Karpas-422 (cell line): ENCODE measurements around the gene USP11. TPM values are rescaled to one million over a fixed set of nuclear protein-coding genes. Genes with fewer than 3 reads are reported as not detected.
A peak's percentile ranks its signal among the peaks of the same experiment; 100 is the strongest.
"Not testable (repeated sequence)": the region's sequence is repeated elsewhere in the genome, so short reads cannot be mapped to it uniquely, and the experiment has no call there.

ENCODE experiments used
- DNase-seq: peaks from one replicate; pipeline ENCODE4 v3.0.0-alpha.2; 2015
- H2AFZ ChIP-seq: fragments of 200-600 bp; sonication (generic); 2 replicates; pipeline ENCODE4 v1.6.1; 2014; ENCODE audit warnings: antibody characterized with exemption, low read length, mixed read lengths
- H3K27ac ChIP-seq: fragments of 200-600 bp; sonication (generic); 2 replicates; pipeline ENCODE4 v1.5.1; 2014; ENCODE audit warnings: mild to moderate bottlenecking, low read length, moderate library complexity
- H3K27me3 ChIP-seq: fragments of 200-600 bp; sonication (generic); 2 replicates; pipeline ENCODE4 v1.6.1; 2014; ENCODE audit warnings: low read length, mixed read lengths
- H3K36me3 ChIP-seq: fragments of 200-600 bp; sonication (generic); 2 replicates; pipeline ENCODE4 v1.6.1; 2014; ENCODE audit warnings: low read length, mixed read lengths; ENCODE audit not compliant: insufficient read depth
- H3K4me1 ChIP-seq: fragments of 200-600 bp; sonication (generic); 2 replicates; pipeline ENCODE4 v1.6.1; 2014; ENCODE audit warnings: mild to moderate bottlenecking, low read length, mixed read lengths
- H3K4me2 ChIP-seq: fragments of 200-600 bp; sonication (generic); 2 replicates; pipeline ENCODE4 v1.6.1; 2014; ENCODE audit warnings: low read length, low read depth, mild to moderate bottlenecking; ENCODE audit not compliant: poor library complexity, severe bottlenecking
- H3K4me3 ChIP-seq: fragments of 200-600 bp; sonication (generic); 2 replicates; pipeline ENCODE4 v1.5.1; 2014; ENCODE audit warnings: mild to moderate bottlenecking, antibody characterized with exemption, low read length, mixed read lengths
- H3K79me2 ChIP-seq: fragments of 200-600 bp; sonication (generic); 2 replicates; pipeline ENCODE4 v1.6.1; 2014; ENCODE audit warnings: mild to moderate bottlenecking, low read length, mixed read lengths
- H3K9ac ChIP-seq: fragments of 200-600 bp; sonication (generic); 2 replicates; pipeline ENCODE4 v1.6.0; 2014; ENCODE audit warnings: low read length
- H3K9me2 ChIP-seq: fragments of 200-600 bp; sonication (generic), shearing (Covaris generic); replicated peaks from 2 replicates; pipeline ENCODE4 v1.6.0; 2014; ENCODE audit warnings: mild to moderate bottlenecking, low read length, moderate library complexity; ENCODE audit not compliant: insufficient read depth
- H3K9me3 ChIP-seq: fragments of 300-700, 200-600 bp; sonication (generic); 2 replicates; pipeline ENCODE4 v1.6.1; 2014; ENCODE audit warnings: low read length, mixed read lengths
- H4K20me1 ChIP-seq: fragments of 200-600 bp; sonication (generic); 2 replicates; pipeline ENCODE4 v1.6.1; 2014; ENCODE audit warnings: mild to moderate bottlenecking, antibody characterized with exemption, low read length, low read depth; ENCODE audit not compliant: insufficient read depth
- small RNA-seq: library from RNA; depleted of rRNA; stranded (forward); fragments of <200 nt; gene quantifications from one replicate; pipeline ENCODE3, GENCODE V24; 2014
- total RNA-seq: library from RNA; depleted of rRNA; stranded (reverse); fragments of >200 nt; shearing (Covaris generic); gene quantifications from 2 replicates; pipeline ENCODE4 v1.2.3, GENCODE V29; 2014; ENCODE audit warnings: low replicate concordance; rRNA removed

USP11 gene
- total RNA-seq, 1 experiment from 2014 or later, result 30.9 TPM

GRCh38 chrX:47284616-47285015, 51.8 kb downstream of the USP11 start:
- not testable (repeated sequence) for H3K36me3 ChIP-seq, H4K20me1 ChIP-seq, H3K9ac ChIP-seq, H3K4me2 ChIP-seq, H3K27me3 ChIP-seq, H3K27ac ChIP-seq, H3K9me2 ChIP-seq, H2AFZ ChIP-seq, H3K79me2 ChIP-seq, H3K9me3 ChIP-seq, H3K4me3 ChIP-seq, H3K4me1 ChIP-seq
- peak; percentile 46 for DNase-seq

GRCh38 chrX:47285836-47286320, 53.1 kb downstream of the USP11 start:
- H4K20me1 ChIP-seq, result no peaks in the 10 kb centered on the region
- no peak overlapping the region for H3K4me3 ChIP-seq
- H2AFZ ChIP-seq, result no peak overlapping the region
- no peak for DNase-seq
- H3K36me3 ChIP-seq, result no peaks in the 10 kb centered on the region
- no peaks in the 10 kb centered on the region for H3K9me3 ChIP-seq
- no peaks in the 10 kb centered on the region for H3K9me2 ChIP-seq
- H3K9ac ChIP-seq, result no peak overlapping the region
- no peak overlapping the region for H3K27ac ChIP-seq
- H3K27me3 ChIP-seq, result no peaks in the 10 kb centered on the region
- no peaks in the 10 kb centered on the region for H3K79me2 ChIP-seq
- no peak overlapping the region for H3K4me2 ChIP-seq
- H3K4me1 ChIP-seq, result no peaks in the 10 kb centered on the region

- H3K9me2 ChIP-seq, result no peaks in the 10 kb centered on the region
- no peak overlapping the region for H2AFZ ChIP-seq
- H3K4me2 ChIP-seq, result no peak overlapping the region
- H3K9ac ChIP-seq, result no peak overlapping the region
- no peaks in the 10 kb centered on the region for H3K27me3 ChIP-seq
- no peak for DNase-seq
- no peaks in the 10 kb centered on the region for H3K4me1 ChIP-seq
- no peaks in the 10 kb centered on the region for H4K20me1 ChIP-seq
- no peaks in the 10 kb centered on the region for H3K36me3 ChIP-seq
- no peak overlapping the region for H3K27ac ChIP-seq
- no peaks in the 10 kb centered on the region for H3K9me3 ChIP-seq
- H3K4me3 ChIP-seq, result no peak overlapping the region
- no peaks in the 10 kb centered on the region for H3K79me2 ChIP-seq
Measured at GRCh38 chrX:47293106-47293505, 60.3 kb downstream of the USP11 start.

GRCh38 chrX:47296766-47297365, 64.1 kb downstream of the USP11 start:
- Histone ChIP-seq H3K27me3 (no peaks in the 10 kb centered on the region), H3K4me3 (no peak overlapping the region), H3K27ac (no peak overlapping the region), H2AFZ (no peak overlapping the region), H3K9ac (no peak overlapping the region), H3K36me3 (no peaks in the 10 kb centered on the region), H3K9me3 (no peaks in the 10 kb centered on the region), H3K4me1 (no peaks in the 10 kb centered on the region), H3K4me2 (no peak overlapping the region), H4K20me1 (no peaks in the 10 kb centered on the region), H3K9me2 (no peaks in the 10 kb centered on the region), H3K79me2 (no peaks in the 10 kb centered on the region)
- DNase-seq, result no peak

GRCh38 chrX:47297874-47298273, 65.1 kb downstream of the USP11 start:
- no peak for DNase-seq
- Histone ChIP-seq H3K9me3 (no peaks in the 10 kb centered on the region), H3K79me2 (no peaks in the 10 kb centered on the region), H3K4me1 (no peaks in the 10 kb centered on the region), H3K4me3 (no peak overlapping the region), H3K36me3 (no peaks in the 10 kb centered on the region), H2AFZ (no peak overlapping the region), H3K4me2 (no peak overlapping the region), H3K9me2 (no peaks in the 10 kb centered on the region), H3K27ac (no peak overlapping the region), H3K27me3 (no peaks in the 10 kb centered on the region), H4K20me1 (no peaks in the 10 kb centered on the region), H3K9ac (no peak overlapping the region)

Small RNA genes within 50 kb of the gene (small RNA-seq; reads per million reads assigned to genes)
- gene RN7SL785P, result not detected

Other genes starting within 250 kb of the USP11 start
- gene RGN, start 154.6 kb upstream of the USP11 start, total RNA-seq, result not detected in 2 replicates
- gene NDUFB11, start 88.3 kb upstream of the USP11 start, total RNA-seq, result 122 and 154 TPM in 2 replicates
- gene RBM10, start 87.8 kb upstream of the USP11 start, total RNA-seq, result 32.5 and 47.0 TPM in 2 replicates
- 178 and 214 TPM in 2 replicates for gene UBA1, start 39.2 kb upstream of the USP11 start, total RNA-seq
- 45.4 and 45.9 TPM in 2 replicates for gene CDK16, start 14.3 kb upstream of the USP11 start, total RNA-seq
- 0.52 and 0.90 TPM in 2 replicates for gene ZNF157, start 137.6 kb downstream of the USP11 start, total RNA-seq